ENCODE results near the gene WNK2.
"Not testable (repeated sequence)": the region's sequence is repeated elsewhere in the genome, so short reads cannot be mapped to it uniquely, and the experiment has no call there.

WNK2 gene

GRCh38 chr9:93183663-93184431 lies at the start of gene WNK2:
Gene WNK2 (plus strand): TSS chr9:93184139. CDS start chr9:93184930, 791 bp downstream.
- Mint-ChIP-seq H3K4me3 (peak within 1 kb of the TSS; percentile 77), H3K27ac (no peak within 1 kb of the TSS), H3K27me3 (peaks cover 35% of the 10 kb centered on the region), H3K36me3 (no peaks in the 10 kb centered on the region), H3K4me1 (peaks cover 7% of the 10 kb centered on the region), H3K9me3 (no peaks in the 10 kb centered on the region)
- ATAC-seq (ENCODE audit: low read depth) (peak; percentile 79), DNase-seq (ENCODE audit: low spot score in 2 of 2) (peak; percentile 22 to 51)

- H3K27me3 Mint-ChIP-seq: peaks cover 2% of the 10 kb centered on the region
- H3K27ac Mint-ChIP-seq: peak overlapping the region; percentile 99
- H3K4me1 Mint-ChIP-seq: peaks cover 32% of the 10 kb centered on the region
- H3K4me3 Mint-ChIP-seq: peak overlapping the region; percentile 88
- peaks cover 2% of the 10 kb centered on the region for H3K36me3 Mint-ChIP-seq
- ATAC-seq (ENCODE audit: low read depth) (no peak), DNase-seq (ENCODE audit: low spot score in 2 of 2) (no peak)
- H3K9me3 Mint-ChIP-seq: peaks cover 1% of the 10 kb centered on the region
Observed at GRCh38 chr9:93134740-93135444, 49.0 kb upstream of the WNK2 start.

GRCh38 chr9:93136011-93136440 lies 47.9 kb upstream of the WNK2 start:
- Mint-ChIP-seq H3K27ac (peak overlapping the region; percentile 99), H3K36me3 (peaks cover 2% of the 10 kb centered on the region), H3K4me3 (no peak overlapping the region), H3K4me1 (peaks cover 32% of the 10 kb centered on the region), H3K9me3 (peaks cover 1% of the 10 kb centered on the region), H3K27me3 (peaks cover 2% of the 10 kb centered on the region)
- ATAC-seq (ENCODE audit: low read depth) (no peak), DNase-seq (ENCODE audit: low spot score in 2 of 2) (no peak)

- peaks cover 2% of the 10 kb centered on the region for H3K36me3 Mint-ChIP-seq
- H3K27me3 Mint-ChIP-seq: peaks cover 2% of the 10 kb centered on the region
- ATAC-seq (ENCODE audit: low read depth) (no peak), DNase-seq (ENCODE audit: low spot score in 2 of 2) (no peak)
- H3K27ac Mint-ChIP-seq: peak overlapping the region; percentile 7
- H3K4me3 Mint-ChIP-seq: no peak overlapping the region
- H3K9me3 Mint-ChIP-seq: peaks cover 1% of the 10 kb centered on the region
- peaks cover 31% of the 10 kb centered on the region for H3K4me1 Mint-ChIP-seq
Observed at GRCh38 chr9:93137362-93137761, 46.6 kb upstream of the WNK2 start.

- H3K27me3 Mint-ChIP-seq: peaks cover 2% of the 10 kb centered on the region
- peak overlapping the region; percentile 7 for H3K27ac Mint-ChIP-seq
- no peak for DNase-seq (ENCODE audit: low spot score in 2 of 2)
- ATAC-seq (ENCODE audit: low read depth): no peak
- peaks cover 1% of the 10 kb centered on the region for H3K9me3 Mint-ChIP-seq
- peak overlapping the region; percentile 22 for H3K4me3 Mint-ChIP-seq
- H3K4me1 Mint-ChIP-seq: peaks cover 30% of the 10 kb centered on the region
- peaks cover 2% of the 10 kb centered on the region for H3K36me3 Mint-ChIP-seq
Observed at GRCh38 chr9:93138171-93138764, 45.7 kb upstream of the WNK2 start.

- Mint-ChIP-seq H3K4me1 (peaks cover 36% of the 10 kb centered on the region), H3K27me3 (peaks cover 2% of the 10 kb centered on the region), H3K27ac (peak overlapping the region; percentile 80), H3K4me3 (no peak overlapping the region), H3K36me3 (peaks cover 2% of the 10 kb centered on the region), H3K9me3 (peaks cover 1% of the 10 kb centered on the region)
- ATAC-seq (ENCODE audit: low read depth): no peak
- no peak for DNase-seq (ENCODE audit: low spot score in 2 of 2)
Observed at GRCh38 chr9:93139365-93140182, 44.4 kb upstream of the WNK2 start.

- H3K27me3 Mint-ChIP-seq: peaks cover 2% of the 10 kb centered on the region
Observed at GRCh38 chr9:93141771-93142483, 42.0 kb upstream of the WNK2 start.

GRCh38 chr9:93143830-93144530 lies 40.0 kb upstream of the WNK2 start:
- Mint-ChIP-seq H3K36me3 (peaks cover 5% of the 10 kb centered on the region), H3K27me3 (peaks cover 2% of the 10 kb centered on the region), H3K27ac (peak overlapping the region; percentile 14), H3K4me1 (peaks cover 20% of the 10 kb centered on the region), H3K9me3 (peaks cover 4% of the 10 kb centered on the region), H3K4me3 (no peak overlapping the region)
- ATAC-seq (ENCODE audit: low read depth) (peak; percentile 79), DNase-seq (ENCODE audit: low spot score in 2 of 2) (no peak)

More at GRCh38 chr9:93141771-93142483, 42.0 kb upstream of the WNK2 start:
- Mint-ChIP-seq H3K4me1 (peaks cover 32% of the 10 kb centered on the region), H3K36me3 (peaks cover 2% of the 10 kb centered on the region), H3K4me3 (no peak overlapping the region), H3K27ac (no peak overlapping the region), H3K9me3 (peaks cover 4% of the 10 kb centered on the region)
- no peak for DNase-seq (ENCODE audit: low spot score in 2 of 2)
- ATAC-seq (ENCODE audit: low read depth): no peak

- H3K9me3 Mint-ChIP-seq; H3K27me3 Mint-ChIP-seq; H3K36me3 Mint-ChIP-seq; H3K4me3 Mint-ChIP-seq; DNase-seq (ENCODE audit: low spot score in 2 of 2): not testable (repeated sequence)
- peak overlapping the region; percentile 49 for H3K27ac Mint-ChIP-seq
- peak; percentile 43 for ATAC-seq (ENCODE audit: low read depth)
- H3K4me1 Mint-ChIP-seq: peaks cover 17% of the 10 kb centered on the region
Observed at GRCh38 chr9:93146696-93147095, 37.2 kb upstream of the WNK2 start.

- H3K9me3 Mint-ChIP-seq: peaks cover 3% of the 10 kb centered on the region
- H3K4me1 Mint-ChIP-seq: peaks cover 17% of the 10 kb centered on the region
Observed at GRCh38 chr9:93147632-93148031, 36.3 kb upstream of the WNK2 start.

GRCh38 chr9:93148721-93149120 lies 35.2 kb upstream of the WNK2 start:
- Mint-ChIP-seq H3K27me3 (no peaks in the 10 kb centered on the region), H3K27ac (no peak overlapping the region), H3K4me3 (no peak overlapping the region), H3K36me3 (peaks cover 4% of the 10 kb centered on the region), H3K9me3 (peaks cover 3% of the 10 kb centered on the region), H3K4me1 (peaks cover 12% of the 10 kb centered on the region)
- no peak for DNase-seq (ENCODE audit: low spot score in 2 of 2)
- ATAC-seq (ENCODE audit: low read depth): no peak

More at GRCh38 chr9:93147632-93148031, 36.3 kb upstream of the WNK2 start:
- H3K36me3 Mint-ChIP-seq: peaks cover 4% of the 10 kb centered on the region
- no peak overlapping the region for H3K4me3 Mint-ChIP-seq
- ATAC-seq (ENCODE audit: low read depth) (no peak), DNase-seq (ENCODE audit: low spot score in 2 of 2) (no peak)
- no peaks in the 10 kb centered on the region for H3K27me3 Mint-ChIP-seq
- no peak overlapping the region for H3K27ac Mint-ChIP-seq

GRCh38 chr9:93149361-93149760 lies 34.6 kb upstream of the WNK2 start:
- H3K4me3 Mint-ChIP-seq: no peak overlapping the region
- H3K4me1 Mint-ChIP-seq: peaks cover 6% of the 10 kb centered on the region
- peaks cover 3% of the 10 kb centered on the region for H3K9me3 Mint-ChIP-seq
- DNase-seq (ENCODE audit: low spot score in 2 of 2) (no peak), ATAC-seq (ENCODE audit: low read depth) (no peak)
- H3K27me3 Mint-ChIP-seq: no peaks in the 10 kb centered on the region
- peaks cover 4% of the 10 kb centered on the region for H3K36me3 Mint-ChIP-seq
- no peak overlapping the region for H3K27ac Mint-ChIP-seq
